ENCODE measurements around the gene AMPD2.
A peak's percentile ranks its signal among the peaks of the same experiment; 100 is the strongest.

AMPD2 gene

DNA sequence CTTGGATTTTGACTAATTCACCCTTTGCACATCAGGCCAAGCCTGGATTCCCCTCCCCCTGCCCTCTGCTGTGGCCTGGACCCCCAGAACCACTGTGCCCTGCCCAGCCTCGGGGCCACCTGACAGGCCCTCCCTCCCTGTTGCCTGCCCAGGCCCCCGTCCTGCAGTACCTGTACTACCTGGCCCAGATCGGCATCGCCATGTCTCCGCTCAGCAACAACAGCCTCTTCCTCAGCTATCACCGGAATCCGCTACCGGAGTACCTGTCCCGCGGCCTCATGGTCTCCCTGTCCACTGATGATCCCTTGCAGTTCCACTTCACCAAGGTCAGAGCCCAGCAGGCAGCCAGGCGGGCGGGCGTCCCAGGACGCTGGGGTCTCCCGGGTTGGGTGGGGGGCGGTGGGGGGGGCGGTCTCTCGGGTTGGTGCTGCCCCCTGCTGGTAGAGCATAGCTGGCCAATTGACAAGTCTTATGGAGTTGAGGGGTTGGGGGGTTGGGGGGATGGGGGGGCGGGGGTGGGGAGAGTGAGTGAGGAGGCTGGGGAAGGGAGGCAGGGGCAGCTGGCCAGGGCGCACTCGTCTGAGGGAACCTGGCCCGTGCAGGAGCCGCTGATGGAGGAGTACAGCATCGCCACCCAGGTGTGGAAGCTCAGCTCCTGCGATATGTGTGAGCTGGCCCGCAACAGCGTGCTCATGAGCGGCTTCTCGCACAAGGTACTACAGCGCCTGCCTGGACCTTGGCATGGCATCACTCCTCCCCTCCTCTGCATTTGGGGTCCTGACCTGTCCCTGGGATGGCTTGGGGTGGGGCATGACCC lies 10.7 kb downstream of the AMPD2 start:
- DNase-seq (ENCODE audit: low read depth in 2 of 2, low spot score in 1 of 2) = no peak

DNA sequence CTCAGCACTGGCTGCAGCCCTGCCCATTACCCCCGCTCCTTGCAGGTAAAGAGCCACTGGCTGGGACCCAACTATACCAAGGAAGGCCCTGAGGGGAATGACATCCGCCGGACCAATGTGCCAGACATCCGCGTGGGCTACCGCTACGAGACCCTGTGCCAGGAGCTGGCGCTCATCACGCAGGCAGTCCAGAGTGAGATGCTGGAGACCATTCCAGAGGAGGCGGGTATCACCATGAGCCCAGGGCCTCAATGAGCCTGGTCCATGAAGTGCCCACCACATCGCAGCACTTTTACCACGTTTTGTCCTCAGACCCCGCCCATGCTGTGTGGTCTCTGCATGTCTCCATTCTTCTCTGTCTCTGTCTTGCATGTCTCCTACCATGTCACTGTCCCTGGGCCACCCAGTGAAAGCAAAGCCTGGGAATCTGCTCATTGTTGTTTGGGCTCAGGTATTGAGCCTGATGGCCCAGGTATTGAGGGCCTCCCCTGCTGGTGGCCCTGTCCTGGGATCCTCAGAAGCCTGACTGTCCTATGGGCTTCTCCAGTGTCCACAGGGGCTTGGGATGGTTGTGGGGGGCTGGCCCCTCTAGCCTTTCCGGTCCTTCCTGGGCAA lies 11.4 kb downstream of the AMPD2 start:
- DNase-seq (ENCODE audit: low read depth in 2 of 2, low spot score in 1 of 2) = no peak

DNA sequence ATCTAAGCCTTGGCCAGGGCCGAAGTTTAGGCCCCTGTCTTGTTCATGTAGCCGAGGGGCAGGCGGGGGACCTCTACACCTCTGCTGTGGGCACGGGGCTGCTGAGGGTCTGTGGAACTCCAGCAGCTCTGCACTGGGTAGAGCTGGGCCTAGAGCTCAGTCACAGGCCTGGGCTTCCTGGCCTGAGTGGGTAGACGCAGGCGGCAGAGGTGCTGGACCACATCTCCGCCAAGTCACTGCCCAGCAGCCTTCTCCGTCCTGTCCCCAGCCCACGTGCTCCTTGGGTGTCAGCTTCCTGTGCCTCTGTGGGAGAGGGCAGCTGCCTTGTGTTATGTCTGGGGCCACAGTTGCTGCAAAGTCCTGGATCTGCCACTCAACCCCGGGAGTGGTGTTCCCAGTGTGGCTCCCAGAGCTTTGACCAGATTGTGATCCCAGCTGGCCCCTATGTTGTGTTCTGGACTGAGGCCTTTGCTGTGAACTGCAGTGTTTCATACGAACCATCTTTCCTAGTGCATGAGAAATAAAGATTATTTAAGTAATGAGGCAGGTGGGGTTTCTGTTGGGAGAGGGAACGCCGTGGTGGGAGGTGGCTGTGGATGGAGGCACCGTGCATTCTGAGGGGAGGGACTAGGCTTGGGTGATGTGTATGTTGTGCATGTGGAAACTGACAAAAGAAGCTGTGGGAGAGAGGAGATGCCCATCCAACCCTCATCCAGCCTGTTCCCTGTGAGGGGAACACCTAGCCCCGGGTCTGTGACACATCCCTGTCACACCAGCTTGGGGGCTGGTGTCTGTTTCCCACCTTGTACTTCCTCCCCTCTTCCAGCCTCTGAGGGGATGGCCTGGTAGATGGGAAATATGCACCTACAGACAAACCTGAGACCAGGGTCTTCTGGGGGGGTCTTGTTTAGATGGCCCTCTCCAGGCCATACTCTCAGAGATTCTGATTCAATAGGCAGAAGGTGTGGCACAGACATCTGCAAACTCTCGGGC lies 12.2 kb downstream of the AMPD2 start:
- no peak for DNase-seq (ENCODE audit: low read depth in 2 of 2, low spot score in 1 of 2)

DNA sequence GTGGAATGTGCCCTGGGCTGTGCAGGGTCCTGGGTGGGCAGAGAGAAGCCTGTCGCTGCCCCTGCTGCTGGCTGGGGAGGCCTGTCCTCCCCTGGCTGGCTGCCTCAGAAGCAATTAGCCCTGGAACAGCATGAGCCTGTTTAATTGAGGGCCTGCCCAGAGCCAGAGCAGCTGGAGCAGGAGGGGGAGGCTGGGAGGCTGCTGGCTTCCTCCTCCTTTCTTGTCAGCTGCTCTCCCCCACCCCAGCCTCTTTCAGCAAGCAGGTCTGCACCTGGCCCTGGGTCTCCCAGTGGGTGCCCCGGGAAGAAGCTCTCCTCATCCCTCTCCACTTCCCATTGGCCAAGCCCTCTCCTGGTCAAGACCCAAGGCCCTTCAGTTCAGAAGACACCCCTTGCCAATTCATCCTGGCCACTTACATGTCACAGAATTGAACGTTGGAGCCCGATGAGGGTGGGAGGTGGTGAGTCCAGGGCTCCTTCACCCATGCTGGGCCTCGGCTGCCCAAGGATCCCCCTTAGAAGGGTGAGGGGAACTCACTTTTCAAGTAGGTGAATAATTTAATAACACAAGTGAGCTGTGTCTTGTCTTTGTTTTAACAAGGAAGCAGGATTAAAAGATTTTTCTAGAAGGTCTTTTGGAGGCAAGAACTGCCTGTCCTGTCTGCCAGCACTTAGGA lies 13.2 kb downstream of the AMPD2 start:
- DNase-seq (ENCODE audit: low read depth in 2 of 2, low spot score in 1 of 2) = no peak

DNA sequence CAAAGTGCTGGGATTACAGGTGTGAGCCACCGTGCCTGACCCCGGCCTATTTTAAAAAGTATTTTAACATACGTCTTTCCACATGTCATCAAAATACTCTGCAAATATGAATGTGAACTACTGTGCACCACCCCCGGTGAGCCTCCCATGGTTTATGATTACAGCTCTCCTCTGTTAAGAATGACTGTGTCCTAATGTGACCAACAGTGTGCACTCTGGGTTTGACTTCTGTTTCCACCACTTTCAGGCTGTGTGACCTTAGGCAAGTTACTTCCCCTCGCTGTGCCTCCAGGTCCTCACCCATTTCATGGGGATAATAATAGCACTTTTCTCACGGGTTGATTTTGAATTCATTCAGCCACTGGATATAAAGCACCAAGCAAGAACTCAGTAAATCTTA lies 14.7 kb downstream of the AMPD2 start:
- no peak for DNase-seq (ENCODE audit: low read depth in 2 of 2, low spot score in 1 of 2)

DNA sequence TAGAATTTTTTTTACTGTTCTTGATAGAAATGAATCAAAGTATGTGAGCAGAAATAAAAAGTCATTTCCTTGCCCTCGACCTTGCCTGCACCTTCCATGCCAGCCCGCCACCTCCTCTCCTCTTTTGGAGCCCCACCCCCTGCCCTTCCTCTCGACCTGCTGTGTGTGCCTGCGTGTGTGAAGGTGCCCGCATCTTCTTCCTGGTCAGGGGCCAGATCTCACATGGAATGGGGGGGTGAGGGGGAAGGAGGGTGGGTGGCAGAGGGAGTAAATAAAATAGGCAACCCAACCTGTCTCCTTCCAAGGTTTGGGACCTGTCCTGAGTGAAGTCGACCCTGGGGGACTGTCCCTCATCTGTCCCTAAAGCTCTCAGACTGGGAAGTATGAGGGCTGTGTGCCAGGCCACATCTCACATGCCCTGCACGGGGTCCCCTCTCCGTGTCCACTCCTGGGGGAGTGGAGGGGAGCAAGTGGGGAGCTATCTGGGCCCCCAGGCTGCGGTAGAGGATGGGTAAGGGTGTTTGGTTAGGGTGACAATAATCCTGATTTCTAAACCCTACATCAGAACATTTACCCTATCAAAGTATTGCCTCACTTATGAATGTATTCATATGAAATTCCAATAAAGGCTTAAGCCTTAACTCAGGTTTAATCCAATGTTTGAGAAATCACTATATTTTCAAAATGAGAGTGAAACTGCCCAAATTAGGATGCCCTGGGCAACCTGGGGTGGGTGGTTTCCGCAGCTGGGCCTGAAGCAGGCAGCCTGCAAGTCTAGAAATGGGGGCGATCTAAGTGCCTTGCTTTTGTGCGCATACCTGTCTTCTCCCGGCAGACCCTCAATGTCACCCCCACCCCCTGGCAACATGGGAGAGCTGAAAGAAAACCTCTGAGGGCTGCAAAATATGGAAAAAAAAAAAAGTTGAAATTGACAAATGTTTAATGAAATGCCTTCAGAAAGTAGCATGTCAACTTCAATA lies 15.4 kb downstream of the AMPD2 start:
- no peak for DNase-seq (ENCODE audit: low read depth in 2 of 2, low spot score in 1 of 2)

DNA sequence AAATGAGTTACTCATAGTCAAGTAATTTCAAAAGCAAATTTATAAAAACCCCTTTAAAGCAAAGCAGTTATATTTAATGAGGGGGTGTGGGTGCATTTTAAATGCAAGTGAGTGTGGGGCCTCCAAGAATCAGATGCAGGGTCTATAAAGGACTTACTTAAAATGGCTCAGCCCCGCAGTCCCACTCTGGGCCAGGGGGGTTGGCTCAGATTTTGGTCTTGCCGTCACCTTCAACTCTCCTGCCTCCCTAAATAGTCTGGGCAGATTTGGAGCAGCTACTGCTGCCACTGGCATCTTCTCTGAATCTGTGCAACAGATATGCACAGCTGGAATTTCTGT lies 16.2 kb downstream of the AMPD2 start:
- no peak for DNase-seq (ENCODE audit: low read depth in 2 of 2, low spot score in 1 of 2)

DNA sequence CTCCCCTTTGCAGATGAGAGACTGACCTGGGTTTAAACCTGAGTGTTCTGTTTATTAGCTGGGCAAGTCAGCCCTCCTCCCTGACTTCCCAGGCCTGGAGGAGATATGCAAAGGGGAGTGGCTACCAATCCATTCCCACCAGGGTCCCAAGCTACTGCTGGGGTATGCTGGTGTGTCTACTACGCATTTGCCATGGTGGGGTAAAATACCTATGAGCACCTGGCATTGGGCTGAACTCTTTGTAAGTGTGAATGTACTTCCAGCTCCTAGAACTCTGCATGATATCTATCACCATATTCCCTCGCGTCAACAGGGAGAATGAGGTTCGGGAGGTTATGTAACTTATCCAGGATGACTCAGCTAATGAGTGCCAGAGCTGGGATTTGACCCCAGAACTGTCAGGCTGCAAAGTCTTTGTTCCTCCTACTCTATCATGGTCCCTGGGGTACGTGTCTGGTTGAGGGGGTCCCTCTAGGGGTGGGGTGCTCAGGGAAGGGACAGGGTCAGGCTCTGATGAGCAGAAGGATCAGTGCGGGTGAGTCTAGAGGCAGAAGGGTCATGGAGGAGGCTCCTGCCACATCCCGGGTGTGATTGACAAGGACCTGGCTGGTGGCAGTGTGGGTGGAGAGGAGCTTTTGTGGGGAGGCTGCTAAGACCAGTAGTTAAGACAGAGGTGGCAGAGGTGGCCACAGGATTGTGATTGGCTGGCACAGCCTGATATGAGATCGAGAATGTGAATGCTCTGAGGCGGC lies 16.7 kb downstream of the AMPD2 start:
- no peak for DNase-seq (ENCODE audit: low read depth in 2 of 2, low spot score in 1 of 2)

DNA sequence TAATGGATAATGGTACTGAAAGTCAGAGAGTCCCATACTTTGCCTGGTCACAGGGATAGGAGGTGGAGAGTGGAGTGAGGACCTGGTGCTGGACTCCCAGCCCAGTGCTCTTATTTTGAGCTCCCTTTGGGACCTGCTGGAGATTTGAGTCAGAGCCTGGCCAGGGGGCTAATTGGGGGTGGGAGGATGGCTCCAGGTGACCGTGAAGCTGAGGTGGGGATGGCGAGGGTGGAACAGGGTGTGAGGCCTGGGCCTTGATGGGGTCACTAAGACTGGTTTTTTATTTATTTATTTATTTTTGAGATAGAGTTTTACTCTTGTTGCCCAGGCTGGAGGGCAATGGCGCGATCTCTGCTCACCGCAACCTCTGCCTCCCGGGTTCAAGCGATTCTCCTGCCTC lies 17.8 kb downstream of the AMPD2 start:
- DNase-seq (ENCODE audit: low read depth in 2 of 2, low spot score in 1 of 2) = no peak

DNA sequence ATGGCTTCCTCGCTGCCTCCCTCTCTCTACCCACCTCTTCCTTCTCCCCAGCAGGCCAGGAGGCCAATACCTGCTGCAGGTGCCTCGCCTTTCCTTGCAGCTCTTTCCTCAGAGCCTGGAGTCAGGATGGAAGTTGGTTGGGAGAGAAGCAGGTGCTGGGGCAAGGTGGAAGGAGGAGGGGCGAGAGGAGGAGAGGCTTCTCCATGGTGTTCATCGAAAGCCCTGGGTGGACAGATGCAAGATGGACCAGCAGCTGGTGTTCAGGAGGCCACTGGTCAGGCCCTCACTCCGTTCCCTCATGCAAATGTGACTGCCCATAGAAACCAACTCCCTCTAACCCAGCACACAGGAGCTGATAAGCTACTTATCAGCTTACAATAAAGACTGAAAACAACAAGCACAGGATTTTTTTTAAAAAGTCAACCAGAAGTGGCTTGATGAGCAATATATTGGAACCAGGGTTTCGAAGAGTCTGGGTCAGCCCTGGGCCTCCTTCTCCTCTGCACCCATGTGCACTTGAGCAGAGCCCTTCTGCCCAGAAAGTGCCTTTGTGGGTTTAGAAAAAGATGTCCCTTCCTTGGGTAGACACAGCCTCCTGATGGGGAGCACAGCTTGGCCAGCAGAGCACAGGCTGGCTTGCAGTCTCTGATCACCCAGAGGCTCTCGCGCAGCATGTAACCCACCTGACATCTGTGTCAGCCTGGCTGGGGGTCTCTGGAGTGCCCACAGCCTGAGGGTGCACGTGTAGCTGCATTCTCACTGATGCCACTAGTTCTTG lies 19.6 kb downstream of the AMPD2 start:
- DNase-seq (ENCODE audit: low read depth in 2 of 2, low spot score in 1 of 2) = no peak

DNA sequence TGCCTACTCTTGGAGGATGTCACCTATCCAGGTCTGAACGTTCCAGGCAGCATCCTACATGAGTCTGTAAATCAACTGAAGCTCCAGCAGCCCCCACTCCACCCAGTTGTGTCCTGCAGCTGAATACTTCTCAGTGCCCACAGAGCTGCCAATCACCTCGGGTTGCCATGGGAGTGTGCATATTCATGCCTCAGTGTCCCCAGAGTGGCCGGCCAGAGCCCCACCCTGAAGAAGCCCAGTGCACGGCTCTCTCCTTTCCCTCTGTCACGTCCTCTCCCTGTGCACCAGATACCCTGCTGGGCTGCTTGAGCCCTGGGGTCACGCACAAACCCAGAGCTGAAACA lies 20.2 kb downstream of the AMPD2 start:
- DNase-seq (ENCODE audit: low read depth in 2 of 2, low spot score in 1 of 2) = no peak

DNA sequence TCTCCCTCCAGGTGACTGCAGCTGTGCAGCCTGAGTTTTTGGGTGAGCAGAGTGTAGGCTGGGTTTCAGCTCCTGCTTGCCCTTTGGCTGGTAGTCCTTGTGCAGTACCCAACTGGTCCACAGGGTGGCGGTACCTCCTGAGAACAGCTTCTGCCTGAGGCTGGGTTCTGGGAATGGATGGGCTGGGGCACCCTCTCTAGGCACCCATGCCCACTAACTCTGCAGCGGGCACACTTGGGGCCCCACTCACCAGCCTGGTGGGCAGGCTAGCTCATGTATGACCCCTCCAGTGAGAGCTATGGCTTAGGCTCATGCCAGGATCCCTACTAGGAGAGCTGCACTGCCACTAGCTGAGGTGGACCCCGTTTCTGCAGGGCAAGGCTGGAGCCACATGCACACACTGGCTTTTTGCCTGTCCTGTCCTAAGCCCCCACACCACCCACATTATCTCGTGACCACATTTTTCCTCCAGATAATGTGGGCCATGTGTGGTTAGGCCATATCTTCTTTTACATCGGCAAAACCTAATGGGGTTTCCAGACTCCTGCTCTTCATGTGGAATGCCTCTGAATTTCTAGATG lies 20.7 kb downstream of the AMPD2 start:
- peak; percentile 72 to 95 for DNase-seq (ENCODE audit: low read depth in 2 of 2, low spot score in 1 of 2)

DNA sequence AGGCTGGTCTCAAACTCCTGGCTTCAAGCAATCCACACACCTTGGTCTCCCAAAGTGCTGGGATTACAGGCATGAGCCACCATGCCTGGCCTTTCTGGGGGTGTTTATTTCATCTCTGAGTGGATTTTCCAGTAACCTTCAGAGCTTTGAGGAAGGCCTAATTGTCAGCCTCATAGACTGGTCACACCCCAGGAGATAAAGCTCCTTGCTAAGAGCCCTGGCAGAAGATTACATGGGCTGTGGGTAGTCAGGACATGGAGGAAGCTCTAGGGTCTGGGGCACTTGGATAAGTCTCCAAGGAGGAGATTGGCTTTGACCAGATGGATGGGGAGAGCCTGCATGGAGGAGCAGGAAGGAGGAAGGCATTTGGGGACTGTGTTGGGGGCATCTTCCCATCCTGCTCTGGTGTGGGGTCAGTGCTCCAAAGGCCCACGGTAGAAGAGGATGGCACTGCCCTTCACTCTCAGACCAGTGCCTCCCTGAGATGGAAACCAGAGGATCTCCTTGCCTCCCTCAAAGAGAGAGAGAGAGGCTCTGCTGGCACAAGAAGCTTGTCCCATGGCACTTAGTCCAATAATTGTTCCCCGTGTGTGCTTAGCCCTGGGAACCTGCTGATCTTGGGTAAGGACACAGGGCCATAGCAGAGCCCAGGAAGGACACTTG lies 21.6 kb downstream of the AMPD2 start:
- DNase-seq (ENCODE audit: low read depth in 2 of 2, low spot score in 1 of 2) = no peak

DNA sequence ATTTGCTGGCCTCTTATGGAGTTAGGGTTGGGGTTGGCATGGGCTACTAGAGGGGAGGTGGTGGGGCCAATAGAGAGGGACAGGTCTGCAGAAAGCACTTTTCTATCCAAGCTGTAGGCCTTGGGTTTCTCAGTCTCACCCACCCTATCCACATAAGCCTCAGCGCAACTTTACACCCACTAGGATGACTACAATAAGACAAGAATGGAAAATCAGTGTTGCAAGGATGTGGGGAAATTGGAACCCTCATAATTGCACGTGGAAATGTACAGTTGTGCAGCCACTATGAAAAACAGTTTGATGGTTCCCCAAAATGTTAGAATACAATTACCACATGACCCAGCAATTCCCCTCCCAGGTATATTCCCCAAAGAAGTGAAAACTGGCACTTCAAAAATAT lies 22.2 kb downstream of the AMPD2 start:
- DNase-seq (ENCODE audit: low read depth in 2 of 2, low spot score in 1 of 2) = no peak

DNA sequence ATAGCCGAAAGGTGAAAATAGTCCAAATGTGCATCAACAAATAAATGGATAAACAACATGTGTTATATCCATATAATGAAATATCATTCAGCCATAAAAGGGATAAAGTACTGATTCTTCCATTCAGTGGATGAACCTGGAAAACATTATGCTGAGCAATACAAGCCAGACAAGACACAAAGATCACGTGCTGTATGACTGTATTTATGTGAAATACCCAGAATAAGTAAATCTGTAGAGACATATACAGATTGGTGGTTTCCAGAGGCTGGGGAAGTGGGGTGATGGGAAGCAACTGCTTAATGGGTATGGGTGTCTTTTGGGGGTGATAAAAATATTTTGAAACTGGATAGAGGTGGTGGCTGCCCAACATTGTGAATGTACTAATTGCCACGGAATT lies 23.0 kb downstream of the AMPD2 start:
- DNase-seq (ENCODE audit: low read depth in 2 of 2, low spot score in 1 of 2) = no peak

DNA sequence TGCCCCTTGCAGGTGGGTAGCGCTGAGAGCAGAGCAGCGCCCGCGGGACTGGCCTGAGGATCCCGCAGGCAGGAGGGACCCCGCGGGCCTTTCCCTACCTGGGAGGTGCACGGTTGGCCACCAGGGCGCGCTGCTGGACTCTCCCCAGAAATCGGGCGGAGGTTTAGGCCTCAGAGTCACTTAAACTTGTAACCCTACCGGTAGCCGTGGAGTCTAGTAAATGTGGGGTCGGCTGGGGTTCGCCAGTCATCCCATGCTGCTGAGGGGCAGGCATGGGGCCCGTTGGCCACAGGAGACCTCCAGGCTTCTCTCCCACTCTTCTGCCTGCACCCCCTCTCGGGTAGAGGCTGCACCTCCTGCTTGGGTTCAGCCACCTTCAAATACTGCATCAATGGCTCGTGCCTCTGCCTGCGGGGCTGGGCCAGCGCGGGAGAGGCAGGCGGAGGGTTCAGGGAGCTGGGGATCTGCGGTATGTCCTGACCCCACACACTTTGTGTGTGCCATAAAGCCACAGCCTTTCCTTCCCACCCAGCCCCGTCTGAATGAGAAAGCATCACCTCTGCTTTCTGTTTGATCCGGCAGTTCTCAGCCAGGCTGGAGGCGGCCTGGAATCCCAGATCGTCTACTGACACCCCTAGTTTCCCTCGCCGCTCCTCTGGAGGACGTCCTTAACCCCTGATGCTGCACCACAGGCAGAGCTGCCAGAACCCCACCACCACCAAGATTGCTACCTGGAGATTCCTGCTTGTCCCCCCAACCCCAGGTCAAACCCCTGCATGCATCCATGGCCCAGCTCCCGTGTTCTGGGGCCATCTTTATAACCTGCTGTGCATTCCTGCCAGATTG lies 24.0 kb downstream of the AMPD2 start:
- peak; percentile 74 to 78 for DNase-seq (ENCODE audit: low read depth in 2 of 2, low spot score in 1 of 2)

DNA sequence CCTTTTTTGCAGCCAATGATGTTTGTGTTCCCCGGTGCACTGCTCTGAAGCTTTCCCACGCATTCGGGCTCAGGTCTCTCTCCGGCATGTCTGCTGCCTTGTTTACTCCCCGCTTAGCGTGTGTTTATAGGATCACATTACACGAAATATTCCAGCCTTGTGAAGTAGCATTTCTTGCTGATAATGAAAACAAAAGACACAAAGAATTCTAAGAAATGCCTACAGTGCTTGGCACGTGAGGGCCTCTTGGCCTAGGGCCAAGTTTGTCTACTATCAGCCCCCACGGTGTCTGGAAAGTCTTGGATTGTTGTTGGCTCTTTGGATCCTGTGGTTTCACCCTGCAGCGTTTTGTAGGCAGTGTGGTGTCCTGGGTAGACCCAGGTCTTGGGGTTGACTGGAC lies 25.0 kb downstream of the AMPD2 start:
- DNase-seq (ENCODE audit: low read depth in 2 of 2, low spot score in 1 of 2) = no peak
